22Rv1 (cell line): ENCODE data around the gene PILRB.
"Not testable (repeated sequence)": the region's sequence is repeated elsewhere in the genome, so short reads cannot be mapped to it uniquely, and the experiment has no call there.

Source experiments
- ZFX ChIP-seq: fragments of 450-650 bp; IDR thresholded peaks from 2 replicates; pipeline ENCODE4 v1.6.1; 2017; ENCODE audit warnings: antibody characterized with exemption, borderline replicate concordance
- TF ChIP-seq, protein P1 (sequence below): fragments of 450-650 bp; IDR thresholded peaks from 2 replicates; pipeline ENCODE4 v1.5.1; 2017; ENCODE audit warnings: mild to moderate bottlenecking

DNA sequence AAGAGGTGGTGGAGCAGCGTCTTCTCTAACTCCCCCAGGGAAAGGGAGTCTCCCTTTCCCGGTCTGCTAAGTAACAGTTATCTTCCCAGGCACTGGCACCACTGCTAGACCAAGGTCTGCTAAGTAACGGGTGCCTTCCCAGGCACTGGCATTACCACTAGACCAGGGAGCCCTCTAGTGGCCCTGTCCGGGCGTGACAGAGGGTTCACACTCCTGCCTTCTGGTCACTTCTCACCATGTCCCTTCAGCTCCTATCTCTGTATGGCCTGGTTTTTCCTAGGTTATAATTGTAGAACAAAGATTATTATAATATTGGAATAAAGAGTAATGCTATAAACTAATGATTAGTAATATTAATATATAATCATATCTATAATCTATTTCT is 12.6 kb upstream of the PILRB start:
- TF ChIP-seq, protein P1, sequence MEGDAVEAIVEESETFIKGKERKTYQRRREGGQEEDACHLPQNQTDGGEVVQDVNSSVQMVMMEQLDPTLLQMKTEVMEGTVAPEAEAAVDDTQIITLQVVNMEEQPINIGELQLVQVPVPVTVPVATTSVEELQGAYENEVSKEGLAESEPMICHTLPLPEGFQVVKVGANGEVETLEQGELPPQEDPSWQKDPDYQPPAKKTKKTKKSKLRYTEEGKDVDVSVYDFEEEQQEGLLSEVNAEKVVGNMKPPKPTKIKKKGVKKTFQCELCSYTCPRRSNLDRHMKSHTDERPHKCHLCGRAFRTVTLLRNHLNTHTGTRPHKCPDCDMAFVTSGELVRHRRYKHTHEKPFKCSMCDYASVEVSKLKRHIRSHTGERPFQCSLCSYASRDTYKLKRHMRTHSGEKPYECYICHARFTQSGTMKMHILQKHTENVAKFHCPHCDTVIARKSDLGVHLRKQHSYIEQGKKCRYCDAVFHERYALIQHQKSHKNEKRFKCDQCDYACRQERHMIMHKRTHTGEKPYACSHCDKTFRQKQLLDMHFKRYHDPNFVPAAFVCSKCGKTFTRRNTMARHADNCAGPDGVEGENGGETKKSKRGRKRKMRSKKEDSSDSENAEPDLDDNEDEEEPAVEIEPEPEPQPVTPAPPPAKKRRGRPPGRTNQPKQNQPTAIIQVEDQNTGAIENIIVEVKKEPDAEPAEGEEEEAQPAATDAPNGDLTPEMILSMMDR: peak; percentile 52
- TF ChIP-seq ZFX: not testable (repeated sequence)
